HG03378 (cell line): ENCODE results near the gene LHPP.

Experiments used
- ATAC-seq: cut with Tn5 transposase; IDR thresholded peaks from one replicate; pipeline ENCODE4 v1.9.1; 2021; ENCODE audit warnings: mild to moderate bottlenecking, moderate library complexity; ENCODE audit not compliant: unreplicated experiment

LHPP gene

DNA sequence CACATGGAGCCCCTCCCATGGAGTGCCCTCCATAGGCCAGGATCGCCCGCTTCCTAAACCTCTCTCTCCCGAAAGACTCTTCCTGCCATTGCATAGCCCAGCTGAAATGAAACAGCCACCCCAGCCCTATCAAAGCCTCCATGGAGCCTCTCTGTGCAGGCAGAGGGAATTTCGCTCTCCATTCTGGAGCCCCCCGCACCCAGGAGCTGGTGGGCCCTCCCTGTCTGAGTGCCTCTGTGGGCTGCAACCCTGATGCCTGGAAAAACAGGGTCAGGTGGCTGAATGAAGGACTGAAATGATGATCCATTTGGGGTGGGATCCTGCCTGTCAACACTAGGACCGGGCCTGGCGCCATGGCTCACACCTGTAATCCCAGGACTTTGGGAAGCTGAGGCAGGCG, 176.1 kb downstream of the LHPP start:
- ATAC-seq = no peak

DNA sequence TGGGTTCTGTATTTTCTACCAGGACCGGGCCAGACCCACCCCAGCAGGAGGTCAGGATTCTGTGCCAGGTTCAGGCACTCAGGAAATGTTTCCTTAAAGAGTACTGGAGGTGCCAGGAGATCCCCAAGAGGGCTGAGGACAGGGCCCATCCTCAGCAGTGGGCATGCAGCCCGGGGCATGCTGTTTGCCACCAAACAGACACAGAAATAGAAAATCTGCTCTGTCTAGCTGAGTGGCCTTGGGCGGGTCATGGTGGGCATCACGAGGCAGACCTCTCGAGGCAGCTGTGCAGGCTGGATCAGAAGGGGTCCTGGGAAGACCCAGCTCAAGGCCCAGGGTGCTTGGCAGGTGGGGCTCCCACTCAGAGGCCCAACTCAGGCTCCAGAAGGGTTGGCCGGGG, 177.6 kb downstream of the LHPP start:
- ATAC-seq = no peak

DNA sequence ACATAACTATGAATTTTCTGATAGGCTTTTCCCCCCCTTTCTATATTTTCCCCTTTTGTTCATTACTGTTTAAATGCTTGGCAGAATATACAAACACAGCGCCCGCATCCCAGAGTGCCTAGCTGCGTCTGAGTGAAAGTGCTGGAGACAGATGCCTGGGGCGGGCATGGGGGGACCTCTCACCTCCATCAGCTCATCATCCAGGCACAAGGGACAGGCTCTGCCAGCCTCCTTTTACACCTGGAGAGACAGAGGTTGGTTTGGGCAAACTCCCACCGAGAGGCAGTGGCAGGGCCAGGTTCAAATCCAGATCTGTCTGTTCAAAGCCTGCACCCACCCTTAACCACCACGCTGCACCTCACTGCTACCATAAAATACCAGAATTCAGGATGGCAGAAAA, 178.0 kb downstream of the LHPP start:
- ATAC-seq = no peak

DNA sequence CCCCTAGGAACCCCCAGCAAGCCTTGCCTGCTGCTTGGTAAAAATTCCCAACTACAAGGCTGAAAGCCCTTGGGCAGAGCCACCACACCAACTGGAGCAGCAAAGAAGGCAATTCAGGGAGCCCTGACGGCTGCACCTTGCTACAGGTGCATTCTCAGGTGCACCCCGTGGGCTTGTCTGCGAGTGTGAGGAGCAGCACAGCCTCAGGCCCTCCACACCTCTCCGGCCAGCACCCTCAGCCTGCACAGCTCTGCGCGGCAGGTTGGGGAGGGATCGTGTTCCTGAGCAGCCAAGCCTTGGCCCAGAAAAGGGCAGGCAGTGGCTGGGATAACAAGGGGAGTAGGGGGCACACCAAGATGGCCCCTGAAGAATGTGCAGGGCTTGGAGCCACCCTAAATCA, 178.4 kb downstream of the LHPP start:
- ATAC-seq = no peak

DNA sequence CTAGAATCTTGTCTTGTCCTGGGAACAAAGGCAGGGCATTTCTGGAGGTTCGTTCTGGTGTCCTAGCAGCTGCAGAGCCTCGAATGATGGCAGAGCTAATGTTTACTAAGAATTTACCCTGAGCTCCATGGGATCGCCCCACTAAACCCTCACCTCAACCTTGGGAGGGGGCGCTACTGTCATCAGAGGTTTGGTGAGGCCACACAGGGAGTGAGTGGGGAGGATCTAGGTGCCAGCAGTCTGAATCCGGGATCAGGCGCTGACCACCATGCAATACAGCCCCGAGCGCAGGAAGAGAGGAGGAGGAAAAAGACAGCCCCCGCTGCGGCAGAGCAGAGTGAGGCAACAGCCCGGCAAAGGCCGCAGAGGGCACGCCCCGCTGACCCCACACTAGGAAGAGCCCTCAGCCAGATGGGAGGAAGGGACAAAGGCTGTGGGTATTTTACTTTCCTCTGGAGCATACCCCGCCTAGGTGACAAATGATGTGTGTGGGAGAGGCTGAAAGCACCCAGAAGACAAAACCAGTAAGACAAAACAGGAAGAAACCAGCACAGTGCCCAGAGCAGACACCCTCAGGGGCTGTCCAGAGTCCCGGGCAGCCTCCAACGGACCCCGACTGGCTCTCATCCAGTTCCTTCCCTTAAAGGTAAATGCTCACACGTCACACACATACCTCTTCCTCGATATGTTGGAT, 179.1 kb downstream of the LHPP start:
- ATAC-seq = peak; percentile 61

DNA sequence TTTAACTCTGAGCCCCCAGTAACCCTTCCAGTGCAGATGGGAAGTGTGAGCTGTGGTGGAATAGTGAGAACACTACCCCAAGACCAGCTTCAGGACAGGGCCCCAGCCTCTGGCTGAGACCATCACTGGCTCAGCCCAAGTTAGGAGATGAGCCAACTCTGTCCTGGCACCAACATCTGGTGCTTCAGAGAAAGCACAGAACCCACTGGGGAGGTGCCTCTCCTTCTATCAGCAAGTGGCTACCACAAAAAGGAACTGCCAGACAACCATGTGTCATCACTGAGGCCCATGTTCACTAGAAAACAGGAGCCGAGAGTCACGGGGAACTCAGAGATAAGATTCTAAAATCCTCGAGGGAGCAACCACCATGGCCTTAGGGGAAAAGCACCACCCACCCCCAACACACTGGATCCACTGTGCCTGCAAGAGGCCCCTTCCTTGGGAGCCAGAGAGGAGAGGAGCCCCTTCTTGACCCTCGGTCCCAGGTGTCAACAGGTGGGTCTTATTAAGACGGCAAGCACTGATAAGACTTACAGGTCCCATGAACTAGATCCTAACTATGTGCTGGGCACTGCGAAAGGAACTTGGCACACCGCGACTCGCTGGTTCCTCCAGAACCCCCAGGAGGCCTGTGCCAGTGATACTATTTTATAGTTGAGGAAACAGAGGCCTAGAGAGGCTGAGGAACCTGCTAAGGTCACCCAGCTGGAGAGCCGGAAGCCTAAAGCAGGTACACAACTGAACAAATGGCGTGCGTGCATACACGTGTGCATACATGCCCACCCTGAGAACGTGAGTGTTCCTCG, 179.9 kb downstream of the LHPP start:
- ATAC-seq = peak; percentile 36

DNA sequence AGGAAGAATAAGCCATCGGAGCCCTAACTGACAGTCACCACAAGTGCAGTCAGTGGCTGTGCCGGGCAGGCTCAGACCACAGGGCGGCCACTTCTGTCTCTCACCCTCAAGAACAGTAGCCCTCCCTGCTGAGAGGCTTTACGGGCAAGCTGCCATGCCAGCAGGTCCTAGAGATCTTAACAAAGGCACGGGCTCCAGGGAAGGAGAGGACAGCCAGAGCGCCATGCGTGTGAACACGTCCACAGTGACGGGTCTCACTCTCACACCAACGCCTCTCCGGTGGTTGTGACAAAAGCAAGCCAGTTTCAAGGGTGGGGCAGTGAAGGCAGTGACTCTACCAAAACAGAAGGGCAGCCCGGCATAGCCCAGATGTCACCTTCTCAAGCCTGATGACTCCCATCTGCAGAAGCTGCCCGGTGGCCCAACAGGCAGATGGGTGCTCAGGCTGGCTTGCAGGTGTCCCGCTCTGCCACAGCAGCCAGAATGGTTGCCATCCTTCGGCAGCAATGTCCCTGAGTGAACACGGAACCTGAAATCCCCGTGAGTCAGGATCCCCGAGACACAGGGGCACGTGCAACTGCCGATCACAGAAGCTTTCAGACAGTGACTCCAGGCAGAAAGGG, 180.6 kb downstream of the LHPP start:
- ATAC-seq = no peak

DNA sequence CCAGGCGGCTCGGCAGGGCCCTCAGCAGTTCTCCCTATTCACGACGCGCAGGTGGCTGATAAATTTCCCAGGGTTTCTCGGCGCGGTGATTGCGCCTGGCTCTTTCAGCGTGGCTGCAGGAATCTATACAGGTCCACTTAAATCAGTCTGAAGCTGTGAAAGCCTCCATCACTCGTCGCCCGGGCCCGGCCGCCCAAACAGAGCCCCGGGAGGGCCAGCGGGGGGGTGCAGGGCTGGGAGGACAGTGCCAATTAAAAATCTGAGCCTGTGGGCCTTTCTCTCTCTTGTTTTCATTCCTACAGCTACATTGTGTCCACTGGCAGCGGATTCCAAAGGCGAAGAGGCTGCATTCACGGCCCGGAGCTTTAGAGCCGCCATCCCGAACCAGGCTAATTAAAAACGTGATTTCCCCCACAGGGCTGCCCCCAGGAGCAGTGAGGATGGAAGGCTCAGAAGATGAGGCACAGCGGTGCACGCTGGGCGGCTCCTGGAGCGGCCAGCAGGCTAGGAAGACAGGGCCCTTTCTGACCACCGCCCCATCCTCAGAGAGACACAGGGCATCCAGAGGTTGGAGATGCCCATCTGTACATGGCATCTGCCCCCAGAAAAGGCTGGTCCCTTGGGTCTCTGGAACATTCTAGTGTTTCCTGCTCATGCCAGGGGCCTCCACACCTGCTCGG, 181.8 kb downstream of the LHPP start:
- ATAC-seq = no peak

DNA sequence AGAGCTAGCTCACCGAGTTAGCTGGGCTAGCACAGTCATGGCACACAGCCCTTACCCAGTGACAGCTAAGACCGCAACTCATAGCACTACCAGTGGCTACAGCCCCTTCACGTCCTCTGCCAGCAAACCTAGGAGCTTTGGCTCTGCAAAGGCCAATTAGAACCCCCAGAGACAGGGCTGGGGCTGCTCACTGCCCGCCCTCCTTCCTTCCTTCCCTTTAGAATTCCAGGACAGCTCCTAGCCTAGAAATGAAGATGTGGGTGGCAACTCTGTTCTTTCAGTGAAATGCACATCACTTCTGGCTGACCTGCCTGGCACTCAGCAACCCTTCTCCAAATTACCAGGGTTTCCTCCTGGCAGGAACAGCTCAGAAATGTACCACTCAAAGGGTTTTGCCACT, 182.6 kb downstream of the LHPP start:
- ATAC-seq = no peak

DNA sequence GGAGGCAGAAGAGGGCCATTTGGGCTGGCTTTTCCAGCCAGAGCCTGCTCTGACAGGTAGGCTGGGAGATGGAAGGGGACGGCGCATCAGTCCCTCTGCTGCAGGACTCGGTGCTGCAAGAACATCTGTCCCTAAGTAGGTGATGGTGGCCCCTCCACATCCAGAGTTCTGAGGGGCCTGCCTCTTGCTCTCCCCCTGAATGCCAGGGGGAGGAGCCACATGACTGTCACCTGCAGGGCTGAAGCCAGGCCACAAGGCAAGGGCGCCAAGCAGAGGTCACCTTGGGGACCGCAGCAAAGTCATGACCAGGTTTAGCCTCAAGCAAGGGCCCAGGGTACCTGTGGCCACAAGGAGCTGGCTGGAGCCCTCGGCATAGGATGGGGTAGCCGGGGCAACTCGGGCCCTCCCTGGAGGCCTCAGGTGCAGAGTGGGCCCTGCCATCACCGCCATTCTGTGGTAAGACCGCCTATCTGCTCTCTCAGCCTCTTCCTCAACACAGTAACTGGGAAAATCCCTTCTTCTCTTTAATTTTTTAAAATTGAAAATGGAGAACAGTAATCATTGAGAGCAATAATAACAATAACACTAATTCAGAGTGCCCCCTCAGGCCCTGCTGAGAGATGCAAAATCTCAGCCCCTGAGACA, 183.3 kb downstream of the LHPP start:
- no peak for ATAC-seq

DNA sequence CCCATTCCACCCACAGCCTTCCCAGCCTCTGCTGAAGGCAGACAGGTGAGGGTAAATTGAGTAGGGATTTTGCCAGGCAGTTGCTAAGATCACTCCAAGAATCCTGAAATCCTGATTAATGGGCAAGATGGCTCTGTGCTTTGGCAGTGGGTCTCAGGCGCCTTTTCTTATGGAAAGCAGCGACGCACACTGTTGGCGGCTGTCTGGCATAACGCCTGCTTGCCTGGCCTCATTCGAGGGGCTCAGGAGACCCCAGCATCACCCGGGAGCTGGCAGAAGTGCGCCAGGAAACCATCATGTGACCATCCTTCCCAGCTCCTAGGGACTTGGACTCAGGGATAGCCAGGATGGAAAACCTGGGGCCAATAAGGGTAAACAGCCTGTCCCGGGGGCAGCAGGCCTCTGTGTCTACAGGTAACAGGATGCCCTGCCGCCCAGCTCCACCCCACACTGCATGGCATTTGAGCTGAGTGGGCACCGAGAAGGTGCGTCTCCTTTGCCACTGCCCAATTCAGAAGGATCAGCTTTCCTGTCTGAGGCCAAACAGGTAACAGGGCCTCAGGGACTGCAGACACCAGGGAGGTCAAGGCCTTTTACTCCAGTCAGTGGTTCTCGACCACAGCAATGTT, 184.0 kb downstream of the LHPP start:
- no peak for ATAC-seq

DNA sequence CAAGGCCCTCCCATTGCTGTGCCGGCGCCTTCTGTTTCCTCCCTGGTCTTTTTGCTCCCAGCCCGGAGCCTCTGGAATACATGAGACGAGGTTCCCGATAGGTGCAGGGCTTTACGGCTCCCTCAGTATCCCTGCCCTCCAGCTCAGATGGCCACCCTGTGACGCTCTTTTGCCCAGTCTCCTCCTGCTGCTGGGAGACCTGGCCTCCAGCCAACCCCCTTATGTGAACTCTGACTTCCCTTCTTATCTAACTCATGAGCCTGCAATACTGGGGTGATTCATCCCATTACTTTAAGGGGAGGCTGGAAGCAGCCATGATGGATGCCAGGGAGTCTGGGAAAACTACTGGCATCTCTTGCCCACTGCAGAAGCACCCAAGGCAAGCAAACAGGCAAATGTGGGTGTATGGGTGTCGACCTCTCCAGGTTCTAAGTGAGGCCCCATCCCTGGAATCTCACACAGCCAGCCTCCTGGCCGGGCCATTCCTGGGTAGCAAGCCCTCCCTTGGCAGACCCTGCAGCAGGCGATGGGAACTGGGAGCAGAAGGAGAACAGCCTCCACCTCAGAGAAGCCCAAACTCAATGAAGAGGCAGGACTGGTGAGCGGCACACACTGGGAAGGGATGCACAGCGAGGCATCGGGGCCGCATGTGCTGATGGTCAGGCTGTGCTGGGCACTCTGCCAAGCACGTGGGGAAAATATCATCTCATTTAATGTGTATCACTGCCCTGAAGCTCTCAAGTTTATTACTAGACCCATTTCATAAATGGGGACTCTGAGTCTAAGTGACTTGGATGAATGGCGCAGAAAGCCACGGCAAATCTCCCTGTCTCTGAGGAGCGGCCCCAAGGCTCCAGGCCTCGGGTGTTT, 185.1 kb downstream of the LHPP start:
- no peak for ATAC-seq

DNA sequence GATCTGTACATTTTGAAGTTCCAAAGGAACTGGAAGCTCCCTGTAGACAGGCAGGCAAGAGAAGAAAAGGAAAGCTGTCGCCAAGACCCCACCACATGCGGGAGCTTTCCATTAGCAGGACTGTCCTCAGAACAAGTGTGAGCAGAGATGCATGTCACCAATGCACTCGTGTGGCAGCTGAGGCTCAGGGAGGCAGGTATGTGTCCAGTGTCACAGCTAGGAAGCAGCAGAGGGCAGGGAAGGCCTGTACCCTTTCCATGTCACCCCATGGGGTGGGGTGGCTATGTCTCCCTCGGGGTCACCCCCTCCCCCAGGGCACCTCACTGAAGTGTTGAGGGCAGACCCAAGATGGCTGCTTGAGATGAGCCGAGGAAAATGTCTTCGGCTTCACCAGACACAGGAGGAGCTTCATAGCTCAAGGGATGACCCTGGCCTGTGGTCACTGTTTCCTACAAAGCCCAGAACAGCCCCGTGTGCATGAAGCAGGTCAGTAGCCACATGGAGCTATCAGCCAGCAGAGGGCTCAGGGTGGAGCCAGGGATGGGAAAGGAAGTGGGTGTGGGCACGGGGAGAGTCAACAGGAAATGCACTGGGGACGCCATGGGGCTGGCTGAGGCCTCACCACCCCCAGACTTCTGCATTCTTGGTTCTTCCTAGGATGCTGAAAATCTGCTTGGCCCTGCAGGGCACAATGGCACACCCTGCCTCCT, 186.0 kb downstream of the LHPP start:
- no peak for ATAC-seq

DNA sequence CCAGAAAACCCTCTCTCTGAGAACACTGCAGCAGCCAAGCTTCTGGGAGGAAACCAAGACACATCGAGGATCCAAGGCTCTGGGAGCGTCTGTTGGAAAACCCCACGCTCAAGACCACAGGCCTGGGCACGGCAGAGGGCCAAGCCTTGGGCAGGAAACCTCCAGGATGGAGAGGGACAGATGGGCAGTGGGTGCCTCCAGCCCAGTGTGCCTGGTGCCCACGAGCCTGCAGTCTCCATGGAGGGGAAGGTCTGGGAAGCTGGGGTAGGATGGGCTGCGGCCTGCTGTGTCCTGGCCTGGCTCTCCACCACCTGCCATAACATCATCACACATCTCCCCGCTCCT, 186.5 kb downstream of the LHPP start:
- ATAC-seq = no peak

DNA sequence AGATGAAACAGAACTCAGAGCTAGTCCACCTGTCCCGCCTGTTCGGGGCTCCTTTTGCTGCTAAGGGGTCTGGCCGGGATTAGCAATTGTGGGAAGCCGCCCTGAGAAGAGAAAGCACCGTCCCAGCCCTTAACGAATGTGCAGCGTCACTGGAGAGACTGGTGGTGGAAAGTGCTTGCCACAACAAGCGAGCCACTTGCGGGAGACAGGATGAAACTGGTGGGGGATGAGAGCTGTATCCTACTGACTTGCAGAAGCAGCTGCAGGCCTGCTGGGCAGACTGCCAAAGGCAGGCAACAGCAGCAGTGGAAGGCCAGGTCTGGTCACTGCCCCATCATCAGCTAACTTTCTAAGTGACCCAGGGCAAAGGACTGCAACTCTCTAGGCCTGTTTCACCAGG, 187.1 kb downstream of the LHPP start:
- no peak for ATAC-seq

DNA sequence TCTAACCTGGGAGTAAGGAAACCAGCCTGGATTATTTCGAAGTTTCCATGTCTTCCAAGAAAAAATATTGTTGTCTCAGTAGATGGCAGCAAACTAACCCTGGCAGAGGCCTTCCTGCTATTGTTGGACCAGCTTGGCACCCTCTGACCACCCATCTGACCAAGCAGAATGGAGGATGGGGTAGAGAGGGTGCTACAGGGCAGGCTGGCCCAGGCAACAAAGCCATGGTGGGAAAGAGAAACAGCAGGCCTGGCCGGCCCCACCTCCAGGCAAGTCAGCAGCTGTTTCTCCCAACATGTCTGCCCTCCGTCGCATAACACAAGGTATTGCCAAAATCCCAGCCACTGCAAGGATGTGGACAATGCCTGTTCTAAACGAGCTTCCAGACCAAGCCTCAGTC, 187.6 kb downstream of the LHPP start:
- ATAC-seq = no peak

DNA sequence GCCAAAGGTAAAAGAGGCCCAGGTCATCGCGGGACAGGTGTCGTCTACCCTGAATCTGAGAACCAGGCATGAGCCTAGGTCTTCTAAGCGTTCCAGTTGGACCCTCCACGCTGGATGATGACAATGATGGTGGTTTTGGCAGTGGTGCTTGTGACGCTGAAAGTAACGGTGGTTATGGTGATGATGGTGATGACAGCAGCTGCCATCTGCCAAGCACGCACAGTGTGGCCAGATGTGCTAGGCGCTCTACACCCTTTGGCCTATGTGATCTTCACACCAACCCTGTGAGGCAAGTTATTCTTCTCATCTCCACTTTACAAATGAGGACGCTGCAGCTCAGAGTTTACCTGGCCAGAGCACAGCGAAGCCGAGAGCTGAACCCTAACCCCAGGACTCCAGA, 188.6 kb downstream of the LHPP start:
- no peak for ATAC-seq

DNA sequence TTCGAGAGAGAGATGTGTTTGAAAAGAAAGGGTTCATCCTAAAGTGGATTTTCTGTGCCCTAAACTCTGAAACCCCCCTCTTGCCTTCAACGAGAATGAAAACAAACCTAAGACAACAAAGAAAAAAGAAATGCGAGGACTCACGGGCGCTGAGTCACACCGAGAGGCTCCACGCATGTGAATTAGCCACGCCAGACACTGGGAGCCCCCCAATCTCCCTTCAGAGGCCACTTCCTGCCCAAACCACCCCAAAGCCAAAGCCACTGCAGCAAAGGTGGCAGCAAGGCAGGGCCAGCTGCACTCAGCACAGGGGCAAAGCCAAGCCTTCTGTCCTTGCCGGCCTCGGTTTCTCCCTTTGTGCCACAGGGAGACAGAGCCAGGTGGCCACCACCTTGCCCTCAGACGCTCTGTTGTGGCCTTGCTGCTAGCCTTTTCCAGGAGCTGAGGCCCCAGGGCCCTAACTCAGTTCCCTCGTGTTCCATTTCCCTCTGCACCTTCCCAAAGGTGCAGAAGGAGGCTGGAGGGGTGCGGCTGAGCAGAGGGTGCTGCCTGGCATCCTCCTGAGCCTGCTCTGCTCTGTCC, 189.3 kb downstream of the LHPP start:
- ATAC-seq = no peak

DNA sequence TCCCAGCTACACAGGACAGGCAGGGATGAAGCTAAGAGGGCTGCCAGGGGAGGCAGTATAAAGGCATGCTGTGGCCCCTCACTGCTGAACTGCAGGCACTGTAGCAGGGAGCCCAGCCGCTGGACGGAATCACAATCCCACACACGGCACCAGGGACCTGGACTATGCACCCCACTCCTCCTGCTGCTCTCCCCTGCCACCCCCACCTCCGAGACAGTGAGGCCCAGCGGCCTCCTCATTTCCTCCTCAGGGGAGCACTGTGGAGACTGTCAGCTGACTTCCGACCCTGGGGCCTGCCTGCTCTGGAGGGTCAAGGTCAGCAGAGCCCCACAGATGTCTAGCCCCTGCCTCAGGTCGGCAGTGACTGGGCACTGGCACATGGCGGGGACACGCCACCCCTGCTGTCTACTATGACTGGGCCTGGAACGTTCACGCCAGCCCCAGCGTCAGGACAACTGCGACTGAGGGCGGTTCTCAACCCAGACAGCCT, 189.8 kb downstream of the LHPP start:
- ATAC-seq = no peak
